Choroid plexus epithelial cell (primary cell): ENCODE results near the gene PHLPP1.

Experiments
- DNase-seq: peaks from one replicate; pipeline ENCODE4 v3.0.0-alpha.2; 2010; ENCODE audit warnings: low read depth
- H3K4me3 ChIP-seq: 2 replicates; pipeline ENCODE4 v1.5.1; 2011; ENCODE audit warnings: low read depth, mild to moderate bottlenecking, control low read depth, low read length, moderate library complexity
- TF ChIP-seq, protein P1 (sequence below): conservative IDR thresholded peaks from 2 replicates; pipeline ENCODE4 v1.5.1; 2011; ENCODE audit warnings: low read depth, mild to moderate bottlenecking, control low read depth, inconsistent platforms, low read length, moderate library complexity

PHLPP1 gene

DNA sequence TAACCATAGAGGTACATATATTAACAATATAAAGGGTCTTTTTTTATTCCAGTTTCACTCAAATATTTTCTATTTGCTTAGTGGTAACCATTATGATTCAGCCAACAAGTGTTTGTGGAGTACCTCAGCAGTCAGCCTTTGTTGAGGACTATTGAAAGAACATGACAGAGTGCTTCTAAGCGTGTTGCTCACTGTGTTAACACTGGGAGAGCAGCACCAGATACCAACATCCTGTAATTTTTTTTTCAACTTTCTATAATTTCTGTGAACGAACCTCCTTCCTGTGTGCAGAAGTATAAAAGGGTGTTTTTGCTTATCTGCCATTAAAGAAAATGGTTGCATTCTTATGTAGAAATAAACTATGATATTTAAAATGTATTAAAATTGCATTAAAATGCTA lies 239.0 kb downstream of the PHLPP1 start:
- TF ChIP-seq, protein P1, sequence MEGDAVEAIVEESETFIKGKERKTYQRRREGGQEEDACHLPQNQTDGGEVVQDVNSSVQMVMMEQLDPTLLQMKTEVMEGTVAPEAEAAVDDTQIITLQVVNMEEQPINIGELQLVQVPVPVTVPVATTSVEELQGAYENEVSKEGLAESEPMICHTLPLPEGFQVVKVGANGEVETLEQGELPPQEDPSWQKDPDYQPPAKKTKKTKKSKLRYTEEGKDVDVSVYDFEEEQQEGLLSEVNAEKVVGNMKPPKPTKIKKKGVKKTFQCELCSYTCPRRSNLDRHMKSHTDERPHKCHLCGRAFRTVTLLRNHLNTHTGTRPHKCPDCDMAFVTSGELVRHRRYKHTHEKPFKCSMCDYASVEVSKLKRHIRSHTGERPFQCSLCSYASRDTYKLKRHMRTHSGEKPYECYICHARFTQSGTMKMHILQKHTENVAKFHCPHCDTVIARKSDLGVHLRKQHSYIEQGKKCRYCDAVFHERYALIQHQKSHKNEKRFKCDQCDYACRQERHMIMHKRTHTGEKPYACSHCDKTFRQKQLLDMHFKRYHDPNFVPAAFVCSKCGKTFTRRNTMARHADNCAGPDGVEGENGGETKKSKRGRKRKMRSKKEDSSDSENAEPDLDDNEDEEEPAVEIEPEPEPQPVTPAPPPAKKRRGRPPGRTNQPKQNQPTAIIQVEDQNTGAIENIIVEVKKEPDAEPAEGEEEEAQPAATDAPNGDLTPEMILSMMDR = no peak
- peak; percentile 31 for DNase-seq
- H3K4me3 ChIP-seq = no peak overlapping the region

DNA sequence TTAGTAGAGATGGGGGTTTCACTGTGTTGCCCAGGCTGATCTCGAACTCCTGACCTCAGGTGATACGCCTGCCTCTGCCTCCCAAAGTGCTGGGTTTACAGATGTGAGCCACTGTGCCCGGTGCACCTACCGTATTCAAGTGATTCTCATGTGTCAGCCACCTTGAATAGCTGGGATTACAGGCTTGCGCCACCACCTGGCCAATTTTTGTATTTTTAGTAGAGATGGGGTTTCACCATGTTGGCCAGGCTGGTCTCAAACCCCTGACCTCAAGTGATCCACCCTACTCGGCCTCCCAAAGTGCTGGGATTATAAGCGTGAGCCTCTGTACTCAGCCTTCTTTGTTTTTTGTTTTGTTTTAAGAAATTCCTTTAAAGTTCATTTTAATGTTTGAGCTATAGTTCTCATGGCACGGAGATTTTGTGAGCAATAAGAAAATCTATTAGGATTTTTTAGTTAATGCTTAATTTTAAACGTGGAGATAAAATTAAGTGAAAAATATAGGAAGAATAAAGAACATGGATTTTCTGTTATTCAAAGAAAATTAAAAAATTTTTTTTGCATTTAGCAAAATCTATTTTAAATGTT lies 242.6 kb downstream of the PHLPP1 start:
- peak; percentile 65 for DNase-seq
- H3K4me3 ChIP-seq = no peak overlapping the region
- TF ChIP-seq, protein P1 = peak; percentile 67

GRCh38 chr18:62959481-62959880 lies 244.1 kb downstream of the PHLPP1 start:
- H3K4me3 ChIP-seq = no peak overlapping the region
- TF ChIP-seq, protein P1 = no peak
- DNase-seq = no peak

- TF ChIP-seq, protein P1 = no peak
- DNase-seq = no peak
- H3K4me3 ChIP-seq = no peak overlapping the region
Measured at GRCh38 chr18:62963507-62963906, 248.2 kb downstream of the PHLPP1 start.

GRCh38 chr18:62964432-62964831 lies 249.1 kb downstream of the PHLPP1 start:
- DNase-seq = no peak
- TF ChIP-seq, protein P1 = no peak
- H3K4me3 ChIP-seq = no peak overlapping the region

DNA sequence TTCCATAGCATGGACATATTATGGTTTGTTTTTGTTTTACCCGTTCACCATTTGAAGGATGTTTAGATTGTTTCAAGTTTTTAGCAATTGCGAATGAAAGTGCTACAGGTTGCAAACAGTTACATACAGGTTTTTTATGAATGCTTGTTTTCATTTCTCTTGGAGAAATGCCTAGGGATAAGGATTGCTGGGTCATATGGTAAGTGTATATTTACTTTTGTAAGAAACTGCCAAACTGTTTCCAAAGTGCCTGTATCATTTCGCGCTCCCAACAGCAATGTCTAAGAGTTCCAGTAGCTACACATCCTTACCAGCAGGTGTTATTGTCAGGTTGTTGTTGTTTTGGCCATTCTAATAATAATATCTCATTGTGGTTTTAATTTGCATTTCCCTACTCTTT lies 251.7 kb downstream of the PHLPP1 start:
- DNase-seq = no peak
- H3K4me3 ChIP-seq = no peak overlapping the region
- TF ChIP-seq, protein P1 = no peak

DNA sequence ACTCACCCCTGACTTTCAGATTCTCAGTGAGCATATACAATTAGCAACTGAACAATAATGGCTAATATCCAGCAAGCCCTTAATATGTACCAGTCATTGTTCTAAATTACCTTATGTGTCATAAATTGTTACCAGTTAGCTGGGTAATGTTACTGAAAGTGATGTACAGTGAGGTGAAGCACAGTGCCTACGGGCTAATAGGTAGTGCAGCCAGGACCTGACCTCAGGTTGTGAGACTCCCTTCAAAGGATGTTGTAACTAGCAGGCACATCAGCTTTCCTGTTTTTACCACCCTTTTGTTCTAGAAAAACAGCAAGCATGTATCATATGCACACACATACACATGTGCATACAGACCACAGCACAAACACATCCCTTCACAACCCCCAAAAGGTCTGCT lies 258.3 kb downstream of the PHLPP1 start:
- no peak for DNase-seq
- TF ChIP-seq, protein P1 = no peak
- H3K4me3 ChIP-seq = no peak overlapping the region
